H1 (cell line): ENCODE measurements around the gene BABAM1. TPM values are rescaled to one million over a fixed set of nuclear protein-coding genes. Genes with fewer than 3 reads are reported as not detected.
A peak's percentile ranks its signal among the peaks of the same experiment; 100 is the strongest.

Experiments used
- BRCA1 ChIP-seq: IDR thresholded peaks from 2 replicates; pipeline ENCODE4 v1.6.1; 2012; ENCODE audit warnings: low read depth, low read length, improper control_type of control experiment
- CHD2 ChIP-seq: IDR thresholded peaks from 2 replicates; pipeline ENCODE4 v1.6.1; 2012; ENCODE audit warnings: low read length, improper control_type of control experiment
- CREB1 ChIP-seq: IDR thresholded peaks from 2 replicates; pipeline ENCODE4 v1.6.1; 2012; ENCODE audit warnings: inconsistent platforms
- EGR1 ChIP-seq: IDR thresholded peaks from 2 replicates; pipeline ENCODE4 v1.6.1; 2011; ENCODE audit warnings: low read depth, low read length, borderline replicate concordance
- FOSL1 ChIP-seq: IDR thresholded peaks from 2 replicates; pipeline ENCODE4 v1.6.1; 2011; ENCODE audit warnings: mild to moderate bottlenecking, low read depth, low read length, moderate library complexity; ENCODE audit not compliant: insufficient read depth
- GABPA ChIP-seq: IDR thresholded peaks from 2 replicates; pipeline ENCODE4 v1.6.1; 2011; ENCODE audit warnings: mild to moderate bottlenecking, low read length, moderate library complexity, borderline replicate concordance; ENCODE audit not compliant: insufficient read depth
- KDM1A ChIP-seq: fragments of 200-600, 300-600 bp; sonication (generic); IDR thresholded peaks from 2 replicates; pipeline ENCODE4 v1.7.1; 2016; ENCODE audit warnings: mild to moderate bottlenecking, low read length, borderline replicate concordance
- KDM4A ChIP-seq: IDR thresholded peaks from one replicate; pipeline ENCODE4 v1.7.1; 2012; ENCODE audit warnings: low read depth, mild to moderate bottlenecking, moderate library complexity, low read length, inconsistent platforms; ENCODE audit not compliant: severe bottlenecking
- MAFK ChIP-seq: IDR thresholded peaks from 2 replicates; pipeline ENCODE4 v1.6.1; 2012; ENCODE audit warnings: low read depth, mild to moderate bottlenecking, improper control_type of control experiment, low read length
- POLR2AphosphoS5 ChIP-seq: IDR thresholded peaks from 2 replicates; pipeline ENCODE4 v1.6.1; 2011; ENCODE audit warnings: low read depth, low read length
- POU5F1 ChIP-seq: IDR thresholded peaks from 2 replicates; pipeline ENCODE4 v1.6.1; 2011; ENCODE audit warnings: low read depth, mild to moderate bottlenecking, low read length, moderate library complexity
- RBBP5 ChIP-seq: IDR thresholded peaks from 2 replicates; pipeline ENCODE4 v1.7.1; 2012; ENCODE audit warnings: low read depth, mild to moderate bottlenecking, inconsistent platforms, low read length, moderate library complexity, borderline replicate concordance
- RFX5 ChIP-seq: IDR thresholded peaks from 2 replicates; pipeline ENCODE4 v1.6.1; 2011; ENCODE audit warnings: low read depth, low read length, improper control_type of control experiment, borderline replicate concordance
- RNF2 ChIP-seq: fragments of 200-900, 300-1000 bp; sonication (generic); IDR thresholded peaks from 2 replicates; pipeline ENCODE4 v1.7.1; 2016; ENCODE audit warnings: borderline replicate concordance, low read depth, mild to moderate bottlenecking, antibody characterized with exemption, low read length; ENCODE audit not compliant: poor library complexity, severe bottlenecking; ENCODE audit errors: missing control alignments
- RXRA ChIP-seq: IDR thresholded peaks from 2 replicates; pipeline ENCODE4 v1.6.1; 2011; ENCODE audit warnings: low read depth, mild to moderate bottlenecking, low read length, moderate library complexity; ENCODE audit not compliant: insufficient read depth
- SIN3A ChIP-seq, 2 experiments: IDR thresholded peaks in 1 of 2; conservative IDR thresholded peaks in 1 of 2; 2 replicates each; pipeline ENCODE4 v1.6.1; 2011 to 2012; ENCODE audit warnings: low read length in 2 of 2, improper control_type of control experiment in 1 of 2, low read depth in 1 of 2, mild to moderate bottlenecking in 1 of 2
- SIRT6 ChIP-seq: IDR thresholded peaks from one replicate; pipeline ENCODE4 v1.7.1; 2012; ENCODE audit warnings: low read length, inconsistent platforms
- SP2 ChIP-seq: IDR thresholded peaks from 2 replicates; pipeline ENCODE4 v1.6.1; 2012; ENCODE audit warnings: mild to moderate bottlenecking, low read length, inconsistent platforms
- SUZ12 ChIP-seq: fragments of 200-600 bp; sonication (generic); IDR thresholded peaks from 2 replicates; pipeline ENCODE4 v1.6.1; 2012; ENCODE audit warnings: mild to moderate bottlenecking, inconsistent platforms, low read length, moderate library complexity, mixed read lengths
- TAF7 ChIP-seq: optimal IDR thresholded peaks from 2 replicates; pipeline ENCODE3; 2011; ENCODE audit warnings: low read depth, mild to moderate bottlenecking, inconsistent platforms, low read length, moderate library complexity, borderline replicate concordance
- TBP ChIP-seq: IDR thresholded peaks from 2 replicates; pipeline ENCODE4 v1.6.1; 2011; ENCODE audit warnings: low read depth, low read length, improper control_type of control experiment
- YY1 ChIP-seq: IDR thresholded peaks from 2 replicates; pipeline ENCODE4 v1.6.1; 2011; ENCODE audit warnings: low read depth, mild to moderate bottlenecking, low read length
- polyA plus RNA-seq, 7 experiments: library from polyadenylated mRNA; depleted of rRNA in 3 of 7; stranded (reverse) in 5 of 7; unstranded in 2 of 7; fragments of >200 nt in 5 of 7; fragments of 200-250 nt in 2 of 7; gene quantifications; 1 replicate in 5 of 7; 2 replicates in 1 of 7; 4 replicates in 1 of 7; pipeline versions ENCODE4 v1.2.1 to v1.2.3, GENCODE V29; 2011 to 2013; ENCODE audit warnings: missing spikeins in 2 of 7, mixed read lengths in 2 of 7
- total RNA-seq: library from RNA; stranded (reverse); fragmentation: NEBNext Ultra II Directional; extraction: Animal tissue kit (Norgen Biotek cat#: 25700); gene quantifications from 2 replicates; pipeline ENCODE4 v1.2.1, GENCODE V29; 2021
- TF ChIP-seq, protein P1 (sequence below): IDR thresholded peaks from 2 replicates; pipeline ENCODE4 v1.6.1; 2012; ENCODE audit warnings: low read length, inconsistent platforms

The BABAM1 gene
- total and polyA plus RNA-seq, 2 of the 8 experiments (the other 6 are each of a cell fraction or from before 2014, with no cell fraction given), result 127 to 133 TPM

DNA sequence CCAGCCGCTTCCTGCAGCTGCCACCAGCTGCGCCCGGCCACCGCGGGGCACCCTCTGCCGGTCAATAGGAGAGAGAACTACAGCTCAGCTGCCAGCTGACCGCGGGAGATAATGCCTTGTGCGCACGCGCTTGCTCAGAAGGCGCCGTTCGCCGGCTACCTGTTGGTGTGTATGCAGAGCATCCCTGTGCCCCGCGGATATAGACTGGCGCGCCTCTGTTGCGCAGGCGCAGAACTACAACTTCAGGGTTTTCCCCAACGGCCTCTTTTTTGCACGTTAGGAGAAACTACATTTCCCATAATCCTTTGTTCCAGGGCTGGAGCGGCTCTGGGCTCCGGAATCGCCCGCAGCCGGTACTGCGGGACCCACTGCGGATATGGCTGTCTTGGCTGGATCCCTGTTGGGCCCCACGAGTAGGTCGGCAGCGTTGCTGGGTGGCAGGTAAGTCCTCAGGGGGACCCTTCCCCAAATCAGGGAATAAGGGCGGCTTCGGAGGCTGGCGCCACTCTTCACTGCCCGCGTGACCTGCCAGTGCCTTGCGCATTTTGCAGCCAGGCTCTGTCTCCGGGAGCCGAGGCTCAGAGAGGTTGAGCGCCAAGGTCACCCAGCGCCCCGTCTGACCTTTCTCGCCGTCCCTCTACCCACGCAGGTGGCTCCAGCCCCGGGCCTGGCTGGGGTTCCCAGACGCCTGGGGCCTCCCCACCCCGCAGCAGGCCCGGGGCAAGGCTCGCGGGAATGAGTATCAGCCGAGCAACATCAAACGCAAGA lies 38.5 kb downstream of the BABAM1 start, which contains the start of gene MRPL34 (continued):
- peak; percentile 85 for TF ChIP-seq TBP
- TF ChIP-seq KDM1A, result no peak
- no peak for TF ChIP-seq FOSL1
- TF ChIP-seq, protein P1, sequence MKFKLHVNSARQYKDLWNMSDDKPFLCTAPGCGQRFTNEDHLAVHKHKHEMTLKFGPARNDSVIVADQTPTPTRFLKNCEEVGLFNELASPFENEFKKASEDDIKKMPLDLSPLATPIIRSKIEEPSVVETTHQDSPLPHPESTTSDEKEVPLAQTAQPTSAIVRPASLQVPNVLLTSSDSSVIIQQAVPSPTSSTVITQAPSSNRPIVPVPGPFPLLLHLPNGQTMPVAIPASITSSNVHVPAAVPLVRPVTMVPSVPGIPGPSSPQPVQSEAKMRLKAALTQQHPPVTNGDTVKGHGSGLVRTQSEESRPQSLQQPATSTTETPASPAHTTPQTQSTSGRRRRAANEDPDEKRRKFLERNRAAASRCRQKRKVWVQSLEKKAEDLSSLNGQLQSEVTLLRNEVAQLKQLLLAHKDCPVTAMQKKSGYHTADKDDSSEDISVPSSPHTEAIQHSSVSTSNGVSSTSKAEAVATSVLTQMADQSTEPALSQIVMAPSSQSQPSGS, result no peak
- TF ChIP-seq SUZ12, result no peak
- TF ChIP-seq EGR1, result no peak
- peak; percentile 42 for TF ChIP-seq TAF7
- peak; percentile 41; the same call in 1 of the 2 replicates for TF ChIP-seq CHD2
- no peak for TF ChIP-seq SIRT6
- TF ChIP-seq MAFK, result no peak
- TF ChIP-seq RBBP5, result peak; percentile 26; the same call in 1 of the 2 replicates
- TF ChIP-seq RFX5, result no peak
- TF ChIP-seq SP2, result no peak
- 0 out of 2 replicates have a peak, but pooled peaks have one; percentile 76 for TF ChIP-seq YY1
- TF ChIP-seq SIN3A (conservative IDR thresholded peaks at IDR 0.05 in 1 of 2, IDR thresholded peaks at IDR 0.05 in 1 of 2; ENCODE audit: low read depth in 1 of 2, low read length in 2 of 2), result peak; percentile 68 to 92; a peak in 2 of 4 replicates
- peak; percentile 88 for TF ChIP-seq POLR2AphosphoS5
- no peak for TF ChIP-seq POU5F1
- no peak for TF ChIP-seq RXRA
- TF ChIP-seq GABPA, result no peak
- TF ChIP-seq RNF2, result no peak
- no peak for TF ChIP-seq CREB1
- TF ChIP-seq BRCA1, result no peak
- peak; percentile 67 for TF ChIP-seq KDM4A
